Gastroesophageal sphincter (tissue), 4 donors: ENCODE data around the gene ITLN2. TPM values are rescaled to one million over a fixed set of nuclear protein-coding genes. Genes with fewer than 3 reads are reported as not detected.
"Not testable (repeated sequence)": the region's sequence is repeated elsewhere in the genome, so short reads cannot be mapped to it uniquely, and the experiment has no call there.

Source experiments
- ATAC-seq: fragments of 150-250 bp; one replicate; pipeline ENCODE4 v1.9.1; 2016; ENCODE audit warnings: mild to moderate bottlenecking, moderate library complexity
- H3K27ac ChIP-seq, 4 donors: fragments of 200-600 bp; sonication (generic) in 3 of 4; 1 replicate in 3 of 4; 2 replicates in 1 of 4; pipeline ENCODE4 v1.5.1; 2016 to 2019
- H3K27me3 ChIP-seq: fragments of 200-600 bp; sonication (generic); one replicate; pipeline ENCODE4 v1.5.1; 2019
- H3K36me3 ChIP-seq, 2 donors: fragments of 200-600 bp; sonication (generic); one replicate each; pipeline ENCODE4 v1.5.1; 2019; ENCODE audit warnings: control low read depth in 1 of 2
- H3K4me1 ChIP-seq, 3 donors: fragments of 200-600 bp; sonication (generic); 1 replicate in 2 of 3; 2 replicates in 1 of 3; pipeline ENCODE4 v1.5.1; 2016 to 2019; ENCODE audit warnings: control low read depth in 2 of 3
- H3K4me3 ChIP-seq, 2 donors: fragments of 200-600 bp; sonication (generic); one replicate each; pipeline ENCODE4 v1.5.1; 2019; ENCODE audit warnings: mild to moderate bottlenecking in 1 of 2, moderate library complexity in 1 of 2
- H3K9me3 ChIP-seq, 3 donors: fragments of 200-600 bp; sonication (generic); one replicate each; pipeline ENCODE4 v1.5.1; 2017 to 2019; ENCODE audit warnings: control low read depth in 2 of 3
- EP300 ChIP-seq: sonication (generic); formaldehyde crosslinking; IDR thresholded peaks from one replicate; pipeline ENCODE4 v1.6.1; 2017; ENCODE audit warnings: antibody characterized with exemption, mild to moderate bottlenecking
- POLR2A ChIP-seq, 2 donors: fragments of 450-650 bp; IDR thresholded peaks; one replicate each; pipeline ENCODE4 v1.6.1; 2017; ENCODE audit warnings: antibody characterized with exemption in 2 of 2, mild to moderate bottlenecking in 2 of 2, moderate library complexity in 1 of 2
- POLR2AphosphoS5 ChIP-seq: sonication (generic); formaldehyde crosslinking; IDR thresholded peaks from one replicate; pipeline ENCODE4 v1.6.1; 2017; ENCODE audit warnings: antibody characterized with exemption
- WGBS, 2 donors: methylation state at CpG; one replicate each; pipeline ENCODE4 v1.1.5; 2018; ENCODE audit warnings: low coverage in 1 of 2; 5-methylcytosine and 5-hydroxymethylcytosine counted together
- total RNA-seq, 4 donors: library from RNA; depleted of rRNA; stranded (reverse); fragments of >200 nt; gene quantifications; one replicate each; pipeline ENCODE4 v1.1.0, GENCODE V29; 2016
- TF ChIP-seq, protein P1 (sequence below), 4 experiments: fragments of 200-600 bp in 2 of 4; fragments of 450-650 bp in 2 of 4; sonication (generic) in 1 of 4; IDR thresholded peaks; one replicate each; pipeline ENCODE4 v1.5.1; 2017 to 2019; ENCODE audit warnings: antibody characterized with exemption in 4 of 4, mild to moderate bottlenecking in 2 of 4, moderate library complexity in 2 of 4

The ITLN2 gene
- total RNA-seq, 4 donors from 2014 or later, result not detected

DNA sequence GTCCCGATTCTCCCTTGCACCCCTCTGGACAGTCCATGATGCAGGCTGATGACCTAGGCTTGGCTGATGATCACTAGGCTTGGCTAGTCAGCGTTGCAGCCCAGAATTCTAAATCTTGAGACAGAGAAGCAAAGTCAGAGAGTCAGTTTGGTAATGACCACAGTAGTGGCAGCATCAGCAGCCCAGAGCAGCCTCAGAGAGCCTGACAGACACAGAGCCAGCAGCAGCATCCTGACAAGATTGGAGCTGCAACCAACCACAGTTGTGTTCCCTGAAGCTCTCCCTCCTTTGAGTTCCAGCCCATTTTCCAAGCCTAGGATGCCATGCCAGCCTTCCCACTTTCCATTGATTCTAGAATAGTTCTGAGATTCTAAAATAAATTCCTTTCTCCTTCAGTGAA lies 52.8 kb downstream of the ITLN2 start:
- Histone ChIP-seq H3K36me3 (no peaks in the 10 kb centered on the region), H3K9me3 (no peaks in the 10 kb centered on the region), H3K4me1 (no peaks in the 10 kb centered on the region), H3K27me3 (peaks cover 7% of the 10 kb centered on the region), H3K27ac (no peak overlapping the region), H3K4me3 (no peak overlapping the region)
- ATAC-seq, result no peak
- TF ChIP-seq, protein P1, sequence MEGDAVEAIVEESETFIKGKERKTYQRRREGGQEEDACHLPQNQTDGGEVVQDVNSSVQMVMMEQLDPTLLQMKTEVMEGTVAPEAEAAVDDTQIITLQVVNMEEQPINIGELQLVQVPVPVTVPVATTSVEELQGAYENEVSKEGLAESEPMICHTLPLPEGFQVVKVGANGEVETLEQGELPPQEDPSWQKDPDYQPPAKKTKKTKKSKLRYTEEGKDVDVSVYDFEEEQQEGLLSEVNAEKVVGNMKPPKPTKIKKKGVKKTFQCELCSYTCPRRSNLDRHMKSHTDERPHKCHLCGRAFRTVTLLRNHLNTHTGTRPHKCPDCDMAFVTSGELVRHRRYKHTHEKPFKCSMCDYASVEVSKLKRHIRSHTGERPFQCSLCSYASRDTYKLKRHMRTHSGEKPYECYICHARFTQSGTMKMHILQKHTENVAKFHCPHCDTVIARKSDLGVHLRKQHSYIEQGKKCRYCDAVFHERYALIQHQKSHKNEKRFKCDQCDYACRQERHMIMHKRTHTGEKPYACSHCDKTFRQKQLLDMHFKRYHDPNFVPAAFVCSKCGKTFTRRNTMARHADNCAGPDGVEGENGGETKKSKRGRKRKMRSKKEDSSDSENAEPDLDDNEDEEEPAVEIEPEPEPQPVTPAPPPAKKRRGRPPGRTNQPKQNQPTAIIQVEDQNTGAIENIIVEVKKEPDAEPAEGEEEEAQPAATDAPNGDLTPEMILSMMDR (IDR thresholded peaks at IDR 0.05), result no peak
- TF ChIP-seq EP300 (no peak), POLR2A (IDR thresholded peaks at IDR 0.05) (no peak), POLR2AphosphoS5 (no peak)
- WGBS, 2 donors, result no CpG with 5 or more reads among the region's 2 CpGs

DNA sequence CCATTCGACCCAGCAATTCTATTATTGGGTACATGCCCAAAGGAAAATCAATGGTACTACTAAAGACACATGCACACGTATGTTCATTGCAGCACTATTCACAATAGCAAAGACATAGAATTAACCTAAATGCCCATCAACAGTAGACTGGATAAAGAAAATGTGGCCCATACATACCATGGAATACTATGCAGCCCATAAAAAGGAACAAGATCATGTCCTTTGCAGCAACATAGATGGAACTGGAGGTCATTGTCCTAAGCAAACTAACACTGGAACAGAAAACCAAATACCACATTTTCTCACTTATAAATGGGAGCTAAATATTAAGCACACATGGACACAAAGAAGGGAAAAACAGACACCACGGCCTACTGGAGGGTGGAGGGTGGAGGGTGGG lies 53.9 kb downstream of the ITLN2 start:
- not testable (repeated sequence) for H3K36me3 ChIP-seq, H3K27ac ChIP-seq

More for the DNA sequence above, 53.9 kb downstream of the ITLN2 start:
- not testable (repeated sequence) for H3K4me3 ChIP-seq, ATAC-seq, H3K9me3 ChIP-seq, H3K27me3 ChIP-seq, H3K4me1 ChIP-seq
- 54 to 59% methylated on average over 3 of the region's 3 CpGs for WGBS, 2 donors

Other genes with a start within 250 kb of the ITLN2 start
- gene CD48, start 243.0 kb downstream of the ITLN2 start, total RNA-seq, result 1 to 10 TPM in 3 of 4 donors, not detected in 1; 2.2 to 8.5 (median 4.5) TPM
- gene SLAMF7, start 215.6 kb downstream of the ITLN2 start, total RNA-seq, result 1 to 10 TPM in 1 of 4 donors, under 1 TPM in 2, not detected in 1; 0.62 to 3.5 (median 0.67) TPM
- 1 to 10 TPM in 1 of 4 donors, under 1 TPM in 2, not detected in 1; 0.27 to 2.4 (median 0.62) TPM for gene LY9, start 158.6 kb downstream of the ITLN2 start, total RNA-seq
- gene CD244, start 91.9 kb downstream of the ITLN2 start, total RNA-seq, result under 1 TPM in 3 of 4 donors, not detected in 1; 0.15 to 0.47 (median 0.27) TPM
- gene ITLN1, start 69.6 kb downstream of the ITLN2 start, total RNA-seq, result 1 to 10 TPM in 1 of 4 donors, under 1 TPM in 1, not detected in 2; 0.46 to 1.9 TPM
- 10 to 100 TPM in 1 of 4 donors, 1 to 10 TPM in 3; 4.5 to 28.2 (median 9.9) TPM for gene F11R, start 66.3 kb upstream of the ITLN2 start, total RNA-seq
- 10 to 100 TPM; 18.1 to 52.1 (median 29.4) TPM for gene TSTD1, start 84.2 kb upstream of the ITLN2 start, total RNA-seq
- gene USF1, start 91.2 kb upstream of the ITLN2 start, total RNA-seq, result 10 to 100 TPM; 50.9 to 79.4 (median 60.5) TPM
- 10 to 100 TPM in 1 of 4 donors, 1 to 10 TPM in 3; 1.9 to 11.6 (median 4.4) TPM for gene ARHGAP30, start 115.1 kb upstream of the ITLN2 start, total RNA-seq
- gene NECTIN4, start 134.7 kb upstream of the ITLN2 start, total RNA-seq, result 1 to 10 TPM in 1 of 4 donors, under 1 TPM in 1, not detected in 2; 0.27 to 1.9 TPM
- gene KLHDC9, start 143.6 kb upstream of the ITLN2 start, total RNA-seq, result 10 to 100 TPM in 2 of 4 donors, 1 to 10 TPM in 2; 3.5 to 22.6 (median 8.6) TPM
- gene PFDN2, start 163.2 kb upstream of the ITLN2 start, total RNA-seq, result 10 to 100 TPM; 26.2 to 40.8 (median 31.4) TPM
- 10 to 100 TPM; 30.4 to 61.9 (median 32.8) TPM for gene NIT1, start 163.3 kb upstream of the ITLN2 start, total RNA-seq
- gene DEDD, start 177.9 kb upstream of the ITLN2 start, total RNA-seq, result 10 to 100 TPM; 34.2 to 54.4 (median 41.7) TPM
- 10 to 100 TPM; 60.5 to 83.7 (median 72.8) TPM for gene UFC1, start 199.2 kb upstream of the ITLN2 start, total RNA-seq
- 10 to 100 TPM in 3 of 4 donors, 1 to 10 TPM in 1; 10.0 to 27.6 (median 14.7) TPM for gene USP21, start 204.7 kb upstream of the ITLN2 start, total RNA-seq
- gene PPOX, start 211.6 kb upstream of the ITLN2 start, total RNA-seq, result 10 to 100 TPM; 10.5 to 27.4 (median 17.6) TPM
- 10 to 100 TPM; 14.8 to 26.4 (median 19.5) TPM for gene B4GALT3, start 222.7 kb upstream of the ITLN2 start, total RNA-seq
- 10 to 100 TPM in 1 of 4 donors, 1 to 10 TPM in 3; 3.7 to 60.6 (median 6.7) TPM for gene ADAMTS4, start 244.2 kb upstream of the ITLN2 start, total RNA-seq
- 100 to 1,000 TPM in 2 of 4 donors, 10 to 100 TPM in 2; 93.4 to 121 (median 100) TPM for gene NDUFS2, start 247.6 kb upstream of the ITLN2 start, total RNA-seq